IMR-90 (cell line): ENCODE data around the gene PCGF3. TPM values are rescaled to one million over a fixed set of nuclear protein-coding genes. Genes with fewer than 3 reads are reported as not detected.
A peak's percentile ranks its signal among the peaks of the same experiment; 100 is the strongest.

Experiments used
- ATAC-seq: fragments of 200-7000 bp; cut with Tn5 transposase; 2 replicates; pipeline ENCODE4 v1.9.1; 2020; ENCODE audit warnings: low read depth, mild to moderate bottlenecking, moderate library complexity
- BruUV-seq: library from RNA; stranded (reverse); fragments of 400-500 nt; replicated peaks from 2 replicates; lab custom pipeline; 2021; lab: Mats Ljungman, UMichigan
- CTCF ChIA-PET: fragments of 300-600 bp; formaldehyde crosslinking; extraction: SDS; loops from one replicate; lab custom pipeline; 2021; ENCODE audit warnings: antibody characterized with exemption; lab: Yijun Ruan, JAX
- POLR2A ChIA-PET: fragments of 300-600 bp; sonication (Branson Sonifier 250); formaldehyde crosslinking; loops from one replicate; lab custom pipeline; 2022; ENCODE audit warnings: antibody characterized with exemption; ENCODE audit not compliant: unreplicated experiment; lab: Charles Lee
- DNase-seq: peaks from one replicate; pipeline ENCODE4 v3.0.0; 2013
- H2AFZ ChIP-seq: replicated peaks from 2 replicates; pipeline ENCODE3; 2013; ENCODE audit warnings: low read length, mild to moderate bottlenecking; ENCODE audit not compliant: poor library complexity
- H2AK5ac ChIP-seq: 2 replicates; pipeline ENCODE4 v1.6.1; 2013; ENCODE audit warnings: low read depth, low read length, inconsistent platforms
- H2AK9ac ChIP-seq: replicated peaks from 2 replicates; pipeline ENCODE3; 2013; ENCODE audit warnings: mild to moderate bottlenecking, low read depth, low read length, moderate library complexity; ENCODE audit not compliant: poor library complexity
- H2BK120ac ChIP-seq: 2 replicates; pipeline ENCODE4 v1.6.1; 2013; ENCODE audit warnings: low read depth, low read length, inconsistent platforms
- H2BK15ac ChIP-seq: 3 replicates; pipeline ENCODE4 v1.6.1; 2013; ENCODE audit warnings: low read depth, low read length, inconsistent platforms
- H2BK20ac ChIP-seq: 2 replicates; pipeline ENCODE4 v1.6.1; 2013; ENCODE audit warnings: low read depth, mild to moderate bottlenecking, inconsistent platforms, low read length, moderate library complexity
- H2BK5ac ChIP-seq: 2 replicates; pipeline ENCODE4 v1.6.1; 2013; ENCODE audit warnings: mild to moderate bottlenecking, low read depth, low read length, inconsistent platforms; ENCODE audit not compliant: poor library complexity, severe bottlenecking
- H3K14ac ChIP-seq: replicated peaks from 2 replicates; pipeline ENCODE4 v1.6.1; 2013; ENCODE audit warnings: low read depth, low read length, inconsistent platforms
- H3K18ac ChIP-seq: 2 replicates; pipeline ENCODE4 v1.6.1; 2013; ENCODE audit warnings: low read depth, low read length, control low read depth
- H3K23ac ChIP-seq: 2 replicates; pipeline ENCODE4 v1.6.1; 2013; ENCODE audit warnings: low read depth, low read length, inconsistent platforms
- H3K27ac ChIP-seq: 2 replicates; pipeline ENCODE4 v1.5.1; 2013; ENCODE audit warnings: mild to moderate bottlenecking, control low read depth, low read length; ENCODE audit not compliant: insufficient read depth
- H3K27me3 ChIP-seq: 2 replicates; pipeline ENCODE4 v1.6.1; 2013; ENCODE audit warnings: low read length; ENCODE audit not compliant: control insufficient read depth, insufficient read depth
- H3K36me3 ChIP-seq: 2 replicates; pipeline ENCODE4 v1.6.1; 2013; ENCODE audit warnings: low read length, mixed read lengths; ENCODE audit not compliant: control insufficient read depth, insufficient read depth
- H3K4ac ChIP-seq: 2 replicates; pipeline ENCODE4 v1.6.1; 2013; ENCODE audit warnings: low read depth, low read length, inconsistent platforms
- H3K4me1 ChIP-seq: 2 replicates; pipeline ENCODE4 v1.6.1; 2013; ENCODE audit warnings: low read length, mixed read lengths; ENCODE audit not compliant: control insufficient read depth, insufficient read depth
- H3K4me2 ChIP-seq: 2 replicates; pipeline ENCODE4 v1.6.1; 2013; ENCODE audit warnings: low read depth, mild to moderate bottlenecking, control low read depth, low read length, moderate library complexity
- H3K4me3 ChIP-seq: 2 replicates; pipeline ENCODE4 v1.5.1; 2013; ENCODE audit warnings: low read depth, mild to moderate bottlenecking, control low read depth, low read length, moderate library complexity; ENCODE audit not compliant: insufficient read depth
- H3K56ac ChIP-seq: 2 replicates; pipeline ENCODE4 v1.6.1; 2013; ENCODE audit warnings: low read length, inconsistent platforms; ENCODE audit not compliant: insufficient read depth; ENCODE audit errors: extremely low read depth
- H3K79me1 ChIP-seq, 2 experiments: 2 replicates each; pipeline ENCODE4 v1.6.1; 2013; ENCODE audit warnings: low read length in 2 of 2, inconsistent platforms in 1 of 2, low read depth in 1 of 2
- H3K9ac ChIP-seq: 2 replicates; pipeline ENCODE4 v1.6.1; 2013; ENCODE audit warnings: low read depth, low read length, control low read depth
- H3K9me1 ChIP-seq: 2 replicates; pipeline ENCODE4 v1.6.1; 2013; ENCODE audit warnings: low read length, inconsistent platforms; ENCODE audit not compliant: insufficient read depth
- H3K9me3 ChIP-seq: 2 replicates; pipeline ENCODE4 v1.6.1; 2013; ENCODE audit warnings: low read length; ENCODE audit not compliant: control insufficient read depth, insufficient read depth
- H4K20me1 ChIP-seq: 2 replicates; pipeline ENCODE4 v1.6.1; 2013; ENCODE audit warnings: low read length, inconsistent platforms; ENCODE audit not compliant: insufficient read depth
- H4K5ac ChIP-seq: 2 replicates; pipeline ENCODE4 v1.6.1; 2013; ENCODE audit warnings: mild to moderate bottlenecking, low read depth, low read length, control low read depth
- H4K8ac ChIP-seq, 2 experiments: 2 replicates each; pipeline ENCODE4 v1.6.1; 2013; ENCODE audit warnings: low read depth in 2 of 2, low read length in 2 of 2, control low read depth in 1 of 2, inconsistent platforms in 1 of 2
- H4K91ac ChIP-seq: 2 replicates; pipeline ENCODE4 v1.6.1; 2013; ENCODE audit warnings: low read depth, low read length, inconsistent platforms; ENCODE audit not compliant: insufficient read depth
- BHLHE40 ChIP-seq: fragments of 150-350 bp; IDR thresholded peaks from 2 replicates; pipeline ENCODE4 v1.6.1; 2016; ENCODE audit warnings: mild to moderate bottlenecking, low read depth, low read length
- CEBPB ChIP-seq: IDR thresholded peaks from 2 replicates; pipeline ENCODE4 v1.6.1; 2012; ENCODE audit warnings: low read depth, low read length, improper control_type of control experiment
- CHD1 ChIP-seq: IDR thresholded peaks from 2 replicates; pipeline ENCODE4 v1.6.1; 2012; ENCODE audit warnings: low read depth, low read length, improper control_type of control experiment
- FOS ChIP-seq: fragments of 150-350 bp; IDR thresholded peaks from 2 replicates; pipeline ENCODE4 v1.6.1; 2016; ENCODE audit warnings: low read depth, low read length
- MAFK ChIP-seq: IDR thresholded peaks from 2 replicates; pipeline ENCODE4 v1.6.1; 2012; ENCODE audit warnings: low read depth, low read length, improper control_type of control experiment
- MAZ ChIP-seq: IDR thresholded peaks from 2 replicates; pipeline ENCODE4 v1.6.1; 2012; ENCODE audit warnings: low read depth, mild to moderate bottlenecking, low read length, improper control_type of control experiment, moderate library complexity, borderline replicate concordance
- MXI1 ChIP-seq: IDR thresholded peaks from 2 replicates; pipeline ENCODE4 v1.6.1; 2012; ENCODE audit warnings: low read depth, mild to moderate bottlenecking, low read length, moderate library complexity, borderline replicate concordance
- NFE2L2 ChIP-seq: fragments of 150-350 bp; IDR thresholded peaks from 2 replicates; pipeline ENCODE4 v1.6.1; 2016; ENCODE audit warnings: low read depth, mild to moderate bottlenecking, low read length
- POLR2A ChIP-seq: IDR thresholded peaks from 2 replicates; pipeline ENCODE4 v1.6.1; 2012; ENCODE audit warnings: mild to moderate bottlenecking, low read depth, low read length
- RAD21 ChIP-seq: IDR thresholded peaks from 2 replicates; pipeline ENCODE4 v1.6.1; 2012; ENCODE audit warnings: low read length, improper control_type of control experiment
- RCOR1 ChIP-seq: IDR thresholded peaks from 2 replicates; pipeline ENCODE4 v1.6.1; 2012; ENCODE audit warnings: mild to moderate bottlenecking, low read length, improper control_type of control experiment; ENCODE audit not compliant: insufficient replicate concordance
- RFX5 ChIP-seq: IDR thresholded peaks from 2 replicates; pipeline ENCODE4 v1.8.0; 2012; ENCODE audit warnings: low read depth, mild to moderate bottlenecking, low read length, moderate library complexity
- SMC3 ChIP-seq: fragments of 150-350 bp; IDR thresholded peaks from 2 replicates; pipeline ENCODE4 v1.6.1; 2016; ENCODE audit warnings: low read depth, mild to moderate bottlenecking, antibody characterized with exemption, low read length, moderate library complexity
- WGBS, 2 experiments: methylation state at CpG; one replicate each; pipeline versions ENCODE4 v1.1.5 to v1.1.7; 2013; ENCODE audit warnings: missing lambda C conversion rate in 2 of 2; ENCODE audit not compliant: insufficient read length in 1 of 2; ENCODE audit errors: extremely low coverage in 2 of 2; 5-methylcytosine and 5-hydroxymethylcytosine counted together
- dilution Hi-C: fragments of 300-500 bp; cut with HindIII; formaldehyde crosslinking; loops from one replicate; pipeline ENCODE4 v1.14.3; 2018; ENCODE audit warnings: low sequenced_read_pairs; ENCODE audit not compliant: unreplicated experiment
- in situ Hi-C: fragments of 300-500 bp; cut with MboI; formaldehyde crosslinking; loops from 3 replicates; pipeline ENCODE4 v1.14.3; 2019; ENCODE audit warnings: low sequenced_read_pairs, inconsistent platforms, mixed read lengths
- intact Hi-C: fragments of 100-400 bp; cut with micrococcal nuclease; formaldehyde crosslinking; loops from 2 replicates; pipeline ENCODE4 v1.10.0; 2022
- polyA plus RNA-seq, 3 experiments: library from polyadenylated mRNA; depleted of rRNA; stranded (reverse); fragments of >200 nt; gene quantifications; 2 replicates each; pipeline ENCODE4 v1.2.3, GENCODE V29; 2012; ENCODE audit warnings: low replicate concordance in 1 of 3
- total RNA-seq: library from RNA; depleted of rRNA; stranded (reverse); fragments of >200 nt; gene quantifications from 2 replicates; pipeline ENCODE4 v1.2.3, GENCODE V29; 2012
- TF ChIP-seq, protein P1 (sequence below): fragments of 150-350 bp; IDR thresholded peaks from 2 replicates; pipeline ENCODE4 v1.6.1; 2017; ENCODE audit warnings: mild to moderate bottlenecking, antibody characterized with exemption, low read length, low read depth
- TF ChIP-seq, protein P2 (sequence below): conservative IDR thresholded peaks from 2 replicates; pipeline ENCODE4 v1.5.1; 2012; ENCODE audit warnings: mild to moderate bottlenecking, low read depth, low read length, improper control_type of control experiment
- TF ChIP-seq, protein P3 (sequence below): fragments of 150-350 bp; IDR thresholded peaks from 2 replicates; pipeline ENCODE4 v1.6.1; 2016; ENCODE audit warnings: low read depth, mild to moderate bottlenecking, low read length, moderate library complexity, borderline replicate concordance

The PCGF3 gene
- total and polyA plus RNA-seq, 2 of the 4 experiments (the other 2 are of a cell fraction): 40.0 to 55.3 TPM

DNA sequence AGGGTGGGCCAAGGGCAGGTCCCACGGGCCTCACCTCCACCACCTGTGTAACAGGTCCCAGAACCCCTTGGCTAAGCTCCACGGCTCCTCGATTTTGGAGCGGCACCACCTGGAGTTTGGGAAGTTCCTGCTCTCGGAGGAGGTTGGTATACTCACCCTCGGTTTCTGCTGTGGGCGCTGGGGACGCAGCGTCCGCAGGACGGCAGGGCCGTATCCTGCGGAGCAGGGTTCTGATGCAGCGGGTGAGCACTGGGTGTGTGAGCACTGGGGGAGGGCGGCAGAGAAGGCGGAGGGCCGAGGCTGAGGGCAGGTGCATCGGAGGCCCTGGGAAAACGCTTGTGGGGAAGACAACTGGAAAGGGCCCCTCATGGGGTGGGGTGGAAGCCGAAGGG lies 42.6 kb upstream of the PCGF3 start:
- H3K4me3 ChIP-seq: no peak overlapping the region
- H4K8ac ChIP-seq: no peak overlapping the region
- no peaks in the 10 kb centered on the region for H3K4me1 ChIP-seq
- H3K4me2 ChIP-seq: no peak overlapping the region; the same call in 1 of the 2 replicates
- H3K9me1 ChIP-seq: no peaks in the 10 kb centered on the region
- no peaks in the 10 kb centered on the region for H3K79me1 ChIP-seq
- ChIA-PET POLR2A (no interaction called here), CTCF (no interaction called here)
- H2BK5ac ChIP-seq: no peak overlapping the region
- peaks cover 11% of the 10 kb centered on the region for H3K9me3 ChIP-seq
- H3K56ac ChIP-seq: no peak overlapping the region
- no peak overlapping the region for H3K9ac ChIP-seq
- H3K36me3 ChIP-seq: no peaks in the 10 kb centered on the region
- BruUV-seq: no TSS peak
- H2BK20ac ChIP-seq: no peak overlapping the region
- peaks cover 4% of the 10 kb centered on the region; the same call in 1 of the 2 replicates for H3K27me3 ChIP-seq
- no peak overlapping the region for H3K23ac ChIP-seq
- no peak overlapping the region for H3K14ac ChIP-seq
- 62% methylated on average over 3 of the region's 20 CpGs; no CpG with 5 or more reads in 1 of the 2 experiments for WGBS, 2 experiments
- ATAC-seq (no peak), DNase-seq (no peak)
- H4K20me1 ChIP-seq: no peaks in the 10 kb centered on the region
- no peak overlapping the region for H4K91ac ChIP-seq
- H2AFZ ChIP-seq: peak overlapping the region; percentile 78
- intact Hi-C loops: no loop called here
- TF ChIP-seq CEBPB (no peak), RFX5 (no peak), MAFK (no peak), CHD1 (no peak), POLR2A (no peak), RAD21 (no peak), BHLHE40 (no peak), NFE2L2 (no peak), RCOR1 (no peak), SMC3 (no peak), MXI1 (no peak), MAZ (no peak), FOS (no peak)
- TF ChIP-seq, protein P1, sequence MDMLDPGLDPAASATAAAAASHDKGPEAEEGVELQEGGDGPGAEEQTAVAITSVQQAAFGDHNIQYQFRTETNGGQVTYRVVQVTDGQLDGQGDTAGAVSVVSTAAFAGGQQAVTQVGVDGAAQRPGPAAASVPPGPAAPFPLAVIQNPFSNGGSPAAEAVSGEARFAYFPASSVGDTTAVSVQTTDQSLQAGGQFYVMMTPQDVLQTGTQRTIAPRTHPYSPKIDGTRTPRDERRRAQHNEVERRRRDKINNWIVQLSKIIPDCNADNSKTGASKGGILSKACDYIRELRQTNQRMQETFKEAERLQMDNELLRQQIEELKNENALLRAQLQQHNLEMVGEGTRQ: no peak
- TF ChIP-seq, protein P2, sequence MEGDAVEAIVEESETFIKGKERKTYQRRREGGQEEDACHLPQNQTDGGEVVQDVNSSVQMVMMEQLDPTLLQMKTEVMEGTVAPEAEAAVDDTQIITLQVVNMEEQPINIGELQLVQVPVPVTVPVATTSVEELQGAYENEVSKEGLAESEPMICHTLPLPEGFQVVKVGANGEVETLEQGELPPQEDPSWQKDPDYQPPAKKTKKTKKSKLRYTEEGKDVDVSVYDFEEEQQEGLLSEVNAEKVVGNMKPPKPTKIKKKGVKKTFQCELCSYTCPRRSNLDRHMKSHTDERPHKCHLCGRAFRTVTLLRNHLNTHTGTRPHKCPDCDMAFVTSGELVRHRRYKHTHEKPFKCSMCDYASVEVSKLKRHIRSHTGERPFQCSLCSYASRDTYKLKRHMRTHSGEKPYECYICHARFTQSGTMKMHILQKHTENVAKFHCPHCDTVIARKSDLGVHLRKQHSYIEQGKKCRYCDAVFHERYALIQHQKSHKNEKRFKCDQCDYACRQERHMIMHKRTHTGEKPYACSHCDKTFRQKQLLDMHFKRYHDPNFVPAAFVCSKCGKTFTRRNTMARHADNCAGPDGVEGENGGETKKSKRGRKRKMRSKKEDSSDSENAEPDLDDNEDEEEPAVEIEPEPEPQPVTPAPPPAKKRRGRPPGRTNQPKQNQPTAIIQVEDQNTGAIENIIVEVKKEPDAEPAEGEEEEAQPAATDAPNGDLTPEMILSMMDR: no peak
- TF ChIP-seq, protein P3, sequence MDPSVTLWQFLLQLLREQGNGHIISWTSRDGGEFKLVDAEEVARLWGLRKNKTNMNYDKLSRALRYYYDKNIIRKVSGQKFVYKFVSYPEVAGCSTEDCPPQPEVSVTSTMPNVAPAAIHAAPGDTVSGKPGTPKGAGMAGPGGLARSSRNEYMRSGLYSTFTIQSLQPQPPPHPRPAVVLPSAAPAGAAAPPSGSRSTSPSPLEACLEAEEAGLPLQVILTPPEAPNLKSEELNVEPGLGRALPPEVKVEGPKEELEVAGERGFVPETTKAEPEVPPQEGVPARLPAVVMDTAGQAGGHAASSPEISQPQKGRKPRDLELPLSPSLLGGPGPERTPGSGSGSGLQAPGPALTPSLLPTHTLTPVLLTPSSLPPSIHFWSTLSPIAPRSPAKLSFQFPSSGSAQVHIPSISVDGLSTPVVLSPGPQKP: no peak
- no peak overlapping the region for H3K4ac ChIP-seq
- dilution Hi-C loops: no loop called here
- H4K5ac ChIP-seq: no peak overlapping the region
- H2AK5ac ChIP-seq: no peak overlapping the region
- H3K27ac ChIP-seq: no peak overlapping the region
- in situ Hi-C loops: no loop called here
- no peak overlapping the region for H2AK9ac ChIP-seq
- H2BK120ac ChIP-seq: no peak overlapping the region
- H3K18ac ChIP-seq: no peak overlapping the region
- no peak overlapping the region for H2BK15ac ChIP-seq
